Mucosa of gallbladder (tissue), 1 donor: ENCODE results near the gene TFPI. TPM values are rescaled to one million over a fixed set of nuclear protein-coding genes. Genes with fewer than 3 reads are reported as not detected.
"Not testable (repeated sequence)": the region's sequence is repeated elsewhere in the genome, so short reads cannot be mapped to it uniquely, and the experiment has no call there.

Source experiments
- DNase-seq: peaks from one replicate; pipeline ENCODE4 v3.0.0-alpha.2; 2020; ENCODE audit warnings: low spot score
- total RNA-seq: library from RNA; stranded (reverse); gene quantifications from one replicate; pipeline ENCODE4 v1.2.1, GENCODE V29; 2021
- donor health status: DM: no; HTN: no; CAD: no.

Gene TFPI
- total RNA-seq, 1 donor from 2014 or later = 45.6 TPM

- no peak for DNase-seq
These were observed 26.2 kb downstream of the TFPI start for GRCh38 chr2:187528042-187528441.

- no peak for DNase-seq
These were observed 27.0 kb downstream of the TFPI start for GRCh38 chr2:187527262-187527661.

- no peak for DNase-seq
These were observed 27.4 kb downstream of the TFPI start for GRCh38 chr2:187526792-187527191.

DNA sequence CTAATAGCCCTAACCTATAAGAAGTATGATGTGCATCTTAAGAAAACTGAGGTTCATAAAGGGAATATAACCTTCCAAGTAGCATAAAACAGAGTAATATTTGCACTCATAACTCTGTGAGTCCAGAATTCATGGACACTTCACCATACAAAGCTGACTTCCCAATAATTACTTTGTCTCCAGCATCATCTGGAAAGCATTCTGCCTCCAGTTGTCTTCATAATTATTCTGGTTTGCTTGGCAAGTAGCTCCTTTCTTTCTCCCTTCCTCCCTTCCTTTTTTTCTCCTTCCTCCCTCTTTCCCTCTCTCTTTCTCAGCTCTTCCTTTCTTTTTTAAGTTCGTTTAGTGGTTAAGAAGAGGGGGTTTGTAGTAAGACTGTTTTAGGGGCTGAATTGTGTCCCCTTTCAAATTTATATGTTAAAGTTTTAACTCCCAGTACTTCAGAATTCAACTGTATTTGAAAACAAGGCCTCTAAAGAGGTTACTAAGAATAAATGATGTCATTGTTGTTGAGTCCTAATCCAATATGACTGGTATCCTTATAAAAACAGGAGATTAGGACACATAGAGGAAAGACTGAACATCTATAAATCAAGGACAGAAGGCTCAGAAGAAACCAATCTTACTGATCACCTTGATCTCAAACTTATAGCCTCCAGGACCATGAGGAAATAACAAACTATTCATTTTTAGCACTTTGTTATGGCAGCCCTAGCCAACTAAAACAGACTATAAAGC is 28.9 kb downstream of the TFPI start:
- DNase-seq = no peak

DNA sequence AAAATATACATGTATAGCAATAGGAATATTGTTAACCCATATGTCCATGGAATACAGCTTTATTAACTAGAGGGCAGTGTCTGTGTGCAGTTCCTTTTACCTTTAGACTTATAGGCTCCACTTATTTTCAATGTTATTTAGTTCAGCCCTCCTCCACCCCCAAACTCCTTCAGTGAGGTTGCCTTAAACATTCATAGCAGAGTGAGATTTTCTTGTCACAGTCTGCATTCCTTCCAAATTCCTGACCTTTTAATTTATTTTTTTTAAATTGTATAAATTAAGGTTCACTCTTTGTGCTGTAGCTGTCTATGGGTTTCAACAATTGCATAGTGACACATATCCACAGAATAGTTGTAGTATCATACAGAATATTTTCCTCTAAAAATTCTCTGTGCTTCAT is 30.9 kb downstream of the TFPI start:
- no peak for DNase-seq

GRCh38 chr2:187520121-187520624 is 34.1 kb downstream of the TFPI start:
- no peak for DNase-seq

DNA sequence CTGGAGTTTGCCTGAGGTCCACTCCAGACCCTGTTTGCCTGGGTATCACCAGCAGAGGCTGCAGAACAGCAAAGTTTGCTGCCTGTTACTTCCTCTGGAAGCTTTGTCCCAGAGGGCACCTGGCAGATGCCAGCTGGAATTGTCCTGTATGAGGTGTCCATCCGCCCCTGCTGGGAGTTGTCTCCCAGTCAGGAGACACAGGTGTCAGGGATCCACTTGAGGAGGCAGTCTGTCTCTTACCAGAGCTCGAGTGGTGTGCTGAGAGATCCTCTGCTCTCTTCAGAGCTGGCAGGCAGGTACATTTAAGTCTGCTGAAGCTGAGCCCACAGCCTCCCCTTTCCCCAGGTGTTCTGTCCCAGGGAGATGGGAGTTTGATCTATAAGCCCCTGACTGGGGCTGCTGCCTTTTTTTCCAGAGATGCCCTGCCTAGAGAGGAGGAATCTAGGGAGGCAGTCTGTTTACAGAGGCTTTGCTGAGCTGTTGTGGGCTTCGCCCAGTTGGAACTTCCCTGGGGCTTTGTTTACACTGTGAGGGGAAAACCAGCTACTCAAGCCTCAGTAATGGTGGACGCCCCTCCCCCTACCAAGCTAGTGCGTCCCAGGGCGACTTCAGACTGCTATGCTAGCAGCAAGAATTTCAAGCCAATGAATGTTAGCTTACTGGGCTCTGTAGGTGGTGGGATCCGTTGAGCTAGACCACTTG is 34.7 kb downstream of the TFPI start:
- DNase-seq = no peak

GRCh38 chr2:187517750-187518361 is 36.4 kb downstream of the TFPI start:
- DNase-seq = not testable (repeated sequence)

GRCh38 chr2:187516630-187517510 is 37.4 kb downstream of the TFPI start:
- not testable (repeated sequence) for DNase-seq

- DNase-seq = no peak
These were observed 39.3 kb downstream of the TFPI start for GRCh38 chr2:187514930-187515329.

GRCh38 chr2:187514235-187514829 is 39.9 kb downstream of the TFPI start:
- DNase-seq = not testable (repeated sequence)

- not testable (repeated sequence) for DNase-seq
These were observed 40.6 kb downstream of the TFPI start for GRCh38 chr2:187513460-187514234.

DNA sequence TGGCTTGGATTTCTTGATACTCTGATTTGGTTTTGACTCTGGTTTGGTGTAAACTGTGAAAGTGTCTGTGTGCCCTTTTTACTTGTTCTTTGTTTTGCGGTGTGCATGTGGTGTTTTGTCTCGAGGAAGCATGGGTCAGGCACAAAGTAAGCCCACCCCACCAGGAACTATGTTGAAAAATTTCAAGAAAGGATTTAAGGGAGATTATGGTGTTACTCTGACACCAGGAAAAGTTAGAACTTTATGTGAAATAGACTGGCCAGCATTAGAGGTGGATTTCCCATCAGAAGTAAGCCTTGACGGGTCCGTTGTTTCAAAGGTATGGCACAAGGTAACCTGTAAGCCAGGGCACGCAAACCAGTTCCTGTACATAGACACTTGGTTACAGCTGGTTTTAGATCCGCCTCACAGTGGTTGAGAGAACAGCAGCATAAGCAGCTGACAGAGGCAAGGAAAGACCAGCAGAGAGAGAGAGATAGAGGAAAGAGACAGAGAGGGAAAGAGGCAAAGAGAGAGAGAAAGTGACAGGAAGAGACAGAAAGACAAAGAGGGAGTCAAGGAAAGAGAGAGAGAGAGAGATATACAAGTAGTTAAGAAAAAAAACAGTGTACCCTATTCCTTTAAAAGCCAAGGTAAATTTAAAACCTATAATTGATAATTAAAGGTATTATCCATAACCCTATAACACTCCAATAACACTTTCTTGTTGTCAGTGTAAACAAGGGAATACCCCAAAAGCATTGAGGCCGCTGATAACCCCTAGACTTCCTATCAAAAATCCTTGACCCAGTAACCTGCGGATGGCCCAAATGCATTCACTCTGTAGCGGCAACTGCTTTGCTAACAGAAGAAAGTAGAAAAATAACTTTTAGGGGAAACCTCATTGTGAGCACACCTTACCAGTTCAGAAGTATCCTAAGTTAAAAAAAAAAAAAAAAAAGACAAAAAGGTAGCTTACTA is 42.6 kb downstream of the TFPI start:
- no peak for DNase-seq

GRCh38 chr2:187510419-187511355 is 43.5 kb downstream of the TFPI start:
- not testable (repeated sequence) for DNase-seq

DNA sequence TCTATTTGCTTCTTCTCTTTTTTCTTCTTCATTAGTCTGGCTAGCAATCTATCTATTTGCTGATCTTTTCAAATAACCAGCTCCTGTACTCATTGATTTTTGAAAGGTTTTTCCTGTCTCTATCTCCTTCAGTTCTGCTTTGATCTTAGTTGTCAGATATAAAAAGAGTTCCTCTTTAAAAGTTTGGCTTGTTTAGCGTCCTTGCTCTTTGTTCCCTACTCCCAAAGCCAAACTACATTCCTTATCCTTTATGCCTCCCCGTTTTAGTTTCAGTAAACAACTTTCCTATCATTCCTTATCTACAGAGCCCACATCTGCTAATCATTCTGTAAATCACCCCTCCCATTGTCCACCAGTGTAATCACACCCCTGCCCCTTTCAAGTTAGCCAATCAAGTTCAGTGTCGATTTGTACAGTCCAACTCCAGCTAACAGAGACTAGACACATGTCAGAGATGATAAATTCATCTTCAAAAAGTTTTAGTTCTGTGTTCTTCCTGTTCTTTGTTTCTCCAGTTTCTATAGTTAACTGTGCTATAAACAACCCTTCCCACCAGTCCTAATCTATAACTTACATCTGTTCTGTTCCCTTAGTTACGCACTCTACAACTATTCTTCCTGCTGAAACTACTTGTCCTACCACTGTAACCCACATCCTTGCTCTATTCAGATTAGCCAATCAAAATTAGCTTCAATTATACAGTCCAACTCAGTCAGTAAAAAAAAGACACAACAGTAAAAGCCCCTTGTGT is 44.4 kb downstream of the TFPI start:
- DNase-seq = no peak

GRCh38 chr2:187506416-187506815 is 47.8 kb downstream of the TFPI start:
- DNase-seq = no peak

DNA sequence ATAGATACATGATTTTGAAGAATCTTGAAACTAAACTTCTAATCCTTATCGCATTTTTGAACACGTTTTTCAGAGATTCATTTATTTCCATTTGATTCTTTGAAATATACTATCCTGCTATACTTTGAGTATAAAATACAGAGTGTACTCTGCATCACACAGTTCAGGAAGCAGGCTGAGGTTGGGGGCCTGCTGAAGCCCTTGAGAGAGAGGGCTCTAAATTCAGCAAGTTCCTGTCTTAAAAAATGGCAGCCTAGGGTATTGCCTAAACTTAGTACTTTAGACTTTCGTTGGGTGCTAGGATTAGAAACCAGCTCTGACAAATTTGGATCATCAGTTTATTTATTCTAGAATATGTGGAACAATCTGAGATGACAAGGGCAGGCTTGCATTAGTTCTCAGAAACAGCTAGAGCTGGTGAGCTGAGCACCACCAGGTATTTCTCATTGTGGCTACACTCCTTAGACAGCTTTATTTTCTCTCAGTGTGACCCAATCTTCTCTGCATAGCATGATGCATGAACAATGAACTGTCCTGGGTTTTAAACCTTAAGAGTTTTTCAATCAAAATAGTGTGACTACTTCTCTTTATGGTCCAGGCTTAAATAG is 49.1 kb downstream of the TFPI start:
- DNase-seq = no peak
